Putamen (tissue), 1 donor: ENCODE data around the gene CACNA1I.

Source experiments
- DNase-seq: peaks from one replicate; pipeline ENCODE4 v3.0.0-alpha.2; 2016; ENCODE audit warnings: low spot score

The CACNA1I gene

GRCh38 chr22:39651053-39651996 lies 80.8 kb downstream of the CACNA1I start:
- DNase-seq, result no peak

DNA sequence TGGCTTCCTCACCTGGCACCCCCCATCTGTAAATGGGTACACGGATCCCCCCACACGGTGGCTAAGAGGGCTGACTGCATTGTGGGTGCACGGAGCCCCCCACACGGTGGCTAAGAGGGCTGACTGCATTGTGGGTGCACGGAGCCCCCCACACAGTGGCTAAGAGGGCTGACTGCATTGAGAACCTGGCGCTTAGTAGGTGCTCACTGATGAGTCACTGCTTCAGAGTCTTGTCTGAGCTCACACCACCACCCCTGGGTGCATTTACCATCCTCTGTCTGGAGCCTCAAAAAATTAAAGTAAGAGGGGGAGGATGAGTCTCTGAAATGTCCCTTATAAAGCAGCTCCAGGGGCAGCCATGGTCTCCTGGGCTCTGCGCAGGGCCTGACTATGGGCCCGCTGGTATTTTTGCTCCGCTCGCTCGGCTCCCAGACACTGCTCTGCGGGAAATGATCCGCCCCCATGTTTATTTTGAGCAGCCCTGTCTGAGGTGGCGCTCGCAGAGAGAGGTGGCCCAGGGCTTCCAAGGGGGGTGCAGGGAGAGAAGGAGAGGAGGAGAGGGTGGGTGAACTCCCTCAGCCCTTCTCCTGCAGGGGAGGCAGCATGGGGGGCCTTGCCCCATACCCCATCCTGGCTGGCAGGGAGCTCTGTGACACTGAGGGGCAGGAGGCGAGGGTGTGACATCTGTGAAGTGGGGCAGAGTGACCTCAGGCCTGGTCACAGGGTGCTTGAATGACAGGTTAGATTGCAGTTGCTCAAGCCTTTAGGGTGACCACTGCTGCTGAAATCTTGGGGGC lies 82.6 kb downstream of the CACNA1I start:
- no peak for DNase-seq

GRCh38 chr22:39653787-39654077 lies 83.2 kb downstream of the CACNA1I start:
- DNase-seq, result no peak

- DNase-seq, result no peak
Measured at GRCh38 chr22:39654131-39654926, 83.8 kb downstream of the CACNA1I start.

GRCh38 chr22:39655004-39655579 lies 84.5 kb downstream of the CACNA1I start:
- DNase-seq, result no peak

DNA sequence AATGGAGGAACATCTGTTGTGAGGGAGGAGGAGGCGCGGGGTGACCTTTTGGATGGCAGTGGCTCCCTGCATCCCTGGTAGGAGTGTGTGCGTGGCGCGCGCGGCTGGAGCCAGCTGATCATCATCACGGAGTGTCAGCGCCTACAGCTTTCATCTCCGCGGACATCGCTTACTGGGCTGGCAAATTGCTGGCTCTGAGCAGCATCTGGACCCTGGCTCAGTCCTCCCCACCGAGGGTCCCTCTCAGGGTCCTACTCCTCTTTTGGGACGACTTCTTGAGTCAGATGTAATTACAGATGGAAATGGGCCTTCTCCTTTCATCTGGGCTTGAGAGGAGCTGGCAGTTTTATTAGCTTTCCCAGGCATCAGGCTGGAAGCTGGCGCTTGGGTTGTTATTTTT lies 85.3 kb downstream of the CACNA1I start:
- no peak for DNase-seq

- no peak for DNase-seq
Measured at GRCh38 chr22:39656495-39657490, 86.2 kb downstream of the CACNA1I start.

DNA sequence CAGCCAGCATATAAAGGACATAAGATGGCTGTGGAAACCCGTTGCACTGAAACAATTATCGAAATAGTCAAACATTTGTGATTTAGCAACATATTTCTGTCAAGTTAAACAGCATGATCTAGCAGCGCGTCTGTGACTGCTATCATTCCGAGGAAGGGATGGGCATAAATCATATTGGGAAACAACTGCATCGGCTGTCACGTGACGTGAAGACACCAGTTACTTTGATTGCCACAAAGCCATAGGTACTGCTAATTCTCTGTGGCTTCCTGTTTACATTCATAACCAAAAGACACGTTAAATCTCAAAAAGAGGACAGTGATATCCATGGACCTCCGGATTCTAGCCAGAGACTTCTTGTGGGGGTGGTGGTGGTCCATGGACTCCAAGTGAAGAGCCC lies 87.8 kb downstream of the CACNA1I start:
- no peak for DNase-seq

- no peak for DNase-seq
Measured at GRCh38 chr22:39658806-39659463, 88.4 kb downstream of the CACNA1I start.

- DNase-seq, result no peak
Measured at GRCh38 chr22:39661501-39661841, 90.9 kb downstream of the CACNA1I start.

DNA sequence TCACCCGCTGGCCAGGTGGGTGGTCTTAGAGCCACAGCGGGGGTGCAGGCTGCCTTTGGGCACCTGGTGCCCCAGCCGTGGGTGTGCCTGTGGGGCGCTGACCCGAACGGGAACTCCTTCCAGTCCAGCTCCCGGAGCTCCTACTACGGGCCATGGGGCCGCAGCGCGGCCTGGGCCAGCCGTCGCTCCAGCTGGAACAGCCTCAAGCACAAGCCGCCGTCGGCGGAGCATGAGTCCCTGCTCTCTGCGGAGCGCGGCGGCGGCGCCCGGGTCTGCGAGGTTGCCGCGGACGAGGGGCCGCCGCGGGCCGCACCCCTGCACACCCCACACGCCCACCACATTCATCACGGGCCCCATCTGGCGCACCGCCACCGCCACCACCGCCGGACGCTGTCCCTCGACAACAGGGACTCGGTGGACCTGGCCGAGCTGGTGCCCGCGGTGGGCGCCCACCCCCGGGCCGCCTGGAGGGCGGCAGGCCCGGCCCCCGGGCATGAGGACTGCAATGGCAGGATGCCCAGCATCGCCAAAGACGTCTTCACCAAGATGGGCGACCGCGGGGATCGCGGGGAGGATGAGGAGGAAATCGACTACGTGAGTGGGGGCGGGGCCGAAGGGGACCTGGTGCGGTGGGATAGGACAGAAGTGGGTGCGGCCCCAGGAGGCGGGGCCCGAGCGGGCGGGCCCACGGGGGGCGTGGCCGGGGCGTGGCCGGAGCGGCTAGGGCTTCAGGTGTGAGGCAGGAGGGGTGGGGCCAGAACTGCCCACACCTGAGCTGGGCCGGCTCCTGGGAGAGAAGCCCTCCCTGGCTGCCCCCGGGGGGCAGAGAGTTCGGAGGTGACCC lies 91.5 kb downstream of the CACNA1I start:
- DNase-seq, result no peak

DNA sequence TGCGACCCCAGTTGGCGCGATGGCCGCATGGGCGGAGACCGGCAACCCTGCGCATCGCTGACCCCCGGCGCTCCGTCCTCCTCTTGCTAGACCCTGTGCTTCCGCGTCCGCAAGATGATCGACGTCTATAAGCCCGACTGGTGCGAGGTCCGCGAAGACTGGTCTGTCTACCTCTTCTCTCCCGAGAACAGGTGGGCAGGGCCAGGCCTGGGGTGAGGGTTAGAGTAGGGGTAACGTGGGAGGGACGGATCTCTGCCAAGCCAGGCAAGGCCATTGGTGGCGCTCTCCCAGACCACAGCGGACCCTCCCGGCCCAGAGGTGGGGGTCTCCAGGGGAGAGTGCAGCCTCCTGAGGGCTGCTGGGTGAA lies 92.1 kb downstream of the CACNA1I start:
- no peak for DNase-seq

GRCh38 chr22:39663751-39664150 lies 93.2 kb downstream of the CACNA1I start:
- DNase-seq, result no peak

DNA sequence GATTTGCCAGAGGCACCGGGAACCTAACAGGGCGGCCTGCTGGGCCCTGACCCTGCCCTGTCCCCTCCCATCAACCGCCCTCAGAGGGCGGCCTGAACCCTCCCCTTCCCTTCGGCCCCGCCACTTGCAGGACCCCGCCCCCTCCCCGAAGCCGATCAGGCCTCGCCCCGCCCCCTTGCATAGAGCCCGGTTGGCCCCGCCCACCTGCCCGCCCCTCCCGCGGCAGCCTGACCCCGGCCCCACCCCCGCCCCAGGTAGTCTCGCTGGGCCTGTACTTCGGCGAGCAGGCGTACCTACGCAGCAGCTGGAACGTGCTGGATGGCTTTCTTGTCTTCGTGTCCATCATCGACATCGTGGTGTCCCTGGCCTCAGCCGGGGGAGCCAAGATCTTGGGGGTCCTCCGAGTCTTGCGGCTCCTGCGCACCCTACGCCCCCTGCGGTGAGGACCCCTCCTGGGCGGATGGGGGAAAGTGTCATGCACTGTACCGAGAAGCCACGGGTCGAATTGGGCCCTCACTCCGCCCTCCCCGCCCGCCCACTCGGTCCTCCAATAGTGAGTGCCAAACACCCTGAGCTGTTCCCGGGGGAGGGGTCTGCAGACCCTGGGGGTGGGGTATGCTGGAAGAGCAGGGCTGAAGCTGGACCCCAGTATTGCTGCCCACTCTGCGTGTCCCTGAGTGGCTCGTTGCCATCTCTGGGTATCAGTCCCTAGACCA lies 94.1 kb downstream of the CACNA1I start:
- DNase-seq, result no peak

- DNase-seq, result no peak
Measured at GRCh38 chr22:39665229-39665628, 94.7 kb downstream of the CACNA1I start.

- no peak for DNase-seq
Measured at GRCh38 chr22:39665661-39666431, 95.3 kb downstream of the CACNA1I start.

DNA sequence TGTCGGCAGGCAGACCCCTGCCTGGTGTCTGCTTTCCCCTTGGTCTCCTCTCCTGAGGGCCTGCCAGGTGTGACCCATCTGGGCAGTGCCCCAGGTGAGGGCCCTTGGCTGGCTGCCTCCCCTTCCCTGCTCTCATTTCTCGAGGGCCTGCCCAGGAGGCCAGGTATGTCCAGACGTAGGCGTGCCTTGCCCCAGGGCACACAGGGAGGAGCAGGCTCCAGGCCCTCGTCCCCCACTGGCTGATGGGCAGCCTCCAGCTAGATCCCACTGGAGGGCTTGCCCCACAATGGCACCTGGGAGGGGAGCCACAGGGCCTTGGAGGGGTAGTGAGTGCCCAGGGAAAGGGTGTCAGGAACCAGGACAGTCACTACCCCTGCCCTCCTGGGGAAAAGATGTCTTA lies 95.9 kb downstream of the CACNA1I start:
- DNase-seq, result no peak

GRCh38 chr22:39666926-39667325 lies 96.4 kb downstream of the CACNA1I start:
- no peak for DNase-seq
